Measurements from ENCODE around the gene PLPPR1.

- TF ChIP-seq CTCF (IDR thresholded peaks at IDR 0.05), result no peak
- no peak for TF ChIP-seq POLR2A (IDR thresholded peaks at IDR 0.05)
Observed at GRCh38 chr9:101092922-101093321, 64.4 kb downstream of the PLPPR1 start.
